Mucosa of descending colon (tissue), 3 donors: ENCODE results near the gene FBXO22. TPM values are rescaled to one million over a fixed set of nuclear protein-coding genes. Genes with fewer than 3 reads are reported as not detected.

ENCODE experiments used
- ATAC-seq: fragments of 200-7000 bp; cut with Tn5 transposase; one replicate; pipeline ENCODE4 v1.9.1; 2020; ENCODE audit warnings: mild to moderate bottlenecking, moderate library complexity
- DNase-seq, 3 donors: peaks; one replicate each; pipeline ENCODE4 v3.0.0-alpha.2; 2020
- H3K36me3 ChIP-seq: fragments of 200-600 bp; one replicate; pipeline ENCODE4 v1.8.0; 2021; ENCODE audit warnings: low read depth, mild to moderate bottlenecking
- H3K4me1 ChIP-seq: fragments of 200-600 bp; one replicate; pipeline ENCODE4 v1.8.0; 2021; ENCODE audit warnings: low read depth, mild to moderate bottlenecking
- H3K4me3 ChIP-seq: fragments of 200-600 bp; one replicate; pipeline ENCODE4 v1.8.0; 2021; ENCODE audit warnings: mild to moderate bottlenecking
- H3K9me3 ChIP-seq: fragments of 200-600 bp; one replicate; pipeline ENCODE4 v1.8.0; 2021; ENCODE audit warnings: mild to moderate bottlenecking
- CTCF ChIP-seq: fragments of 200-600 bp; IDR thresholded peaks from one replicate; pipeline ENCODE4 v1.8.0; 2022; ENCODE audit warnings: antibody characterized with exemption, mild to moderate bottlenecking
- intact Hi-C, 2 donors: fragments of 100-400 bp; cut with DNase I in 1 of 2; cut with micrococcal nuclease in 1 of 2; formaldehyde crosslinking; loops; one replicate each; pipeline versions ENCODE4 v1.11.0 to v1.11.1; 2022; cut with DNase I, micrococcal nuclease
- total RNA-seq, 3 donors: library from RNA; stranded (reverse); fragmentation: NEBNext Ultra II Directional in 2 of 3; extraction: Animal tissue kit (Norgen Biotek cat#: 25700) in 2 of 3; gene quantifications; one replicate each; pipeline versions ENCODE4 v1.2.1 to v1.2.4, GENCODE V29; 2021 to 2023
- donor health status: DM: no; HTN: no; CAD: no; lungs with moderate emphysema.
- donor health status: DM: no; HTN: no; CAD: no.
- donor health status: DM: no; HTN: yes; CAD: no.

FBXO22 gene
- total RNA-seq, 3 donors from 2014 or later, result 19.4 to 27.8 (median 20.7) TPM

GRCh38 chr15:75928680-75929608, 25.3 kb downstream of the FBXO22 start:
- H3K36me3 ChIP-seq, result no peaks in the 10 kb centered on the region
- ATAC-seq (peak; percentile 66), DNase-seq (peak in 1 of 3 donors; percentile 59)
- no peaks in the 10 kb centered on the region for H3K9me3 ChIP-seq
- TF ChIP-seq CTCF, result no peak
- intact Hi-C loops, result no loop called here
- H3K4me1 ChIP-seq, result no peaks in the 10 kb centered on the region
- no peak overlapping the region for H3K4me3 ChIP-seq

GRCh38 chr15:75929799-75930565, 26.3 kb downstream of the FBXO22 start:
- intact Hi-C loops, result no loop called here
- H3K36me3 ChIP-seq, result no peaks in the 10 kb centered on the region
- no peak overlapping the region for H3K4me3 ChIP-seq
- H3K4me1 ChIP-seq, result no peaks in the 10 kb centered on the region
- H3K9me3 ChIP-seq, result no peaks in the 10 kb centered on the region
- ATAC-seq (no peak), DNase-seq (no peak)
- no peak for TF ChIP-seq CTCF

GRCh38 chr15:75930866-75931265, 27.2 kb downstream of the FBXO22 start:
- H3K36me3 ChIP-seq, result no peaks in the 10 kb centered on the region
- ATAC-seq, result no peak
- DNase-seq, result no peak

GRCh38 chr15:75942464-75942863, 38.8 kb downstream of the FBXO22 start:
- DNase-seq (no peak), ATAC-seq (no peak)
- Histone ChIP-seq H3K4me1 (no peaks in the 10 kb centered on the region), H3K4me3 (no peak overlapping the region), H3K36me3 (no peaks in the 10 kb centered on the region), H3K9me3 (no peaks in the 10 kb centered on the region)
- intact Hi-C loops, result no loop called here
- TF ChIP-seq CTCF, result no peak

More at GRCh38 chr15:75930866-75931265, 27.2 kb downstream of the FBXO22 start:
- no peak overlapping the region for H3K4me3 ChIP-seq
- H3K9me3 ChIP-seq, result no peaks in the 10 kb centered on the region
- no peak for TF ChIP-seq CTCF
- H3K4me1 ChIP-seq, result no peaks in the 10 kb centered on the region
- intact Hi-C loops, result no loop called here

- DNase-seq, result no peak
- no peak overlapping the region for H3K4me3 ChIP-seq
- no peak for ATAC-seq
- TF ChIP-seq CTCF, result no peak
- no peaks in the 10 kb centered on the region for H3K4me1 ChIP-seq
- intact Hi-C loops, result no loop called here
- H3K9me3 ChIP-seq, result no peaks in the 10 kb centered on the region
- no peaks in the 10 kb centered on the region for H3K36me3 ChIP-seq
These were observed 39.6 kb downstream of the FBXO22 start for GRCh38 chr15:75943246-75943645.
